ENCODE measurements around the gene SCFD2. TPM values are rescaled to one million over a fixed set of nuclear protein-coding genes. Genes with fewer than 3 reads are reported as not detected.

The SCFD2 gene
- total RNA-seq, 1 experiment from 2014 or later, result 36.6 TPM

DNA sequence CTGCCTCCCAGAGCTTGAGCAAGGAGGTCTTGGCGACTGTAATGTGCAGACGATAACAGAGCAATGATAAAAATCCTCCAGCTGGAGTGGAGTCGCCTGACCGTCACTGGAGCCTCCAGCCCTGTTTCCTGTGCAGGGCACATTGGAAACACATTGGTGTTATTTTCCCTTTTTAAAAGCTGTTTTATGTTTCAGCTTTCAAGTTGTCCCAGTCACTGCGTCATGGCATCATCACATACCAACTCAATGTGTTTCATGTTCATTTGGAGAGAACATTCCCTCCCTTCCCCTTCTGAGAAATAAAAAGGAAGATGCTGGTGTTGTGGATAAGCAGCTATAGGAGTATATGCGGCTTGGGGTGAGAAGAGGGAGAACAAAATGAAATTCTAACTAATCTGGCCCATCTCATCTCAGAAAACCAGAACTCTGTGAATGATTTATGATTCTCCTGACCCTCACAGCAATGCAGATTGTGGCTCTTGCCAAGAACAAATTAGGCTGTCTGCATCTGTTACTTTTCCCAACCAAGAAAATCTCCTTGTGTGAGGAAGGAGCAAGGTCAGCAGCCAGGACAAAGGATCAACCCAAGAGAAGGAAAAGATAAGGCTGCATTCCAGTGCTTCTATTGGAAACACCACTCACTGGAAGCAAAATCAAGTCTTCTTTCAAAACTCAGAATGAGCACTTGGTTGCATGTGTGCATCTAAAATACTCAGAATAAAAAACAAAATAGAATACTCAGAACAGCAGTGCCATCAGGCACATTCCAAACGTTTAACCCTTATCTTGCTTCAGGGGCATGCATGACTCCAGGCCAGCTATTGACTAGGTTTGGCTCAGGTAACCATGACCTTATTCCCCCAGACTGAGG, 369.4 kb downstream of the SCFD2 start:
- no peak for ATAC-seq
- Histone ChIP-seq H3K9me3 (ENCODE audit: low read length) (no peaks in the 10 kb centered on the region), H2AFZ (ENCODE audit: low read length) (no peak overlapping the region), H4K20me1 (ENCODE audit: low read length) (no peaks in the 10 kb centered on the region), H3K9ac (ENCODE audit: low read length) (no peak overlapping the region), H3K4me1 (ENCODE audit: insufficient read depth, low read length) (no peaks in the 10 kb centered on the region), H3K79me2 (ENCODE audit: low read length) (no peaks in the 10 kb centered on the region), H3K36me3 (ENCODE audit: low read depth, low read length) (no peaks in the 10 kb centered on the region), H3K9me2 (replicated peaks; ENCODE audit: low read length) (no peaks in the 10 kb centered on the region), H3K27me3 (ENCODE audit: low read length) (no peaks in the 10 kb centered on the region), H3K4me3 (ENCODE audit: low read length) (no peak overlapping the region), H3F3A (ENCODE audit: low read length, unreplicated experiment) (no peaks in the 10 kb centered on the region), H3K27ac (ENCODE audit: low read length) (no peak overlapping the region), H3K4me2 (ENCODE audit: low read length) (no peak overlapping the region)
- no peak for DNase-seq
- intact Hi-C loops (cut with micrococcal nuclease), result no loop called here
- ChIA-PET CTCF (no interaction called here), POLR2A (ENCODE audit: unreplicated experiment) (no interaction called here)
- BruUV-seq (replicated peaks), result no TSS peak
- TF ChIP-seq, protein P1, sequence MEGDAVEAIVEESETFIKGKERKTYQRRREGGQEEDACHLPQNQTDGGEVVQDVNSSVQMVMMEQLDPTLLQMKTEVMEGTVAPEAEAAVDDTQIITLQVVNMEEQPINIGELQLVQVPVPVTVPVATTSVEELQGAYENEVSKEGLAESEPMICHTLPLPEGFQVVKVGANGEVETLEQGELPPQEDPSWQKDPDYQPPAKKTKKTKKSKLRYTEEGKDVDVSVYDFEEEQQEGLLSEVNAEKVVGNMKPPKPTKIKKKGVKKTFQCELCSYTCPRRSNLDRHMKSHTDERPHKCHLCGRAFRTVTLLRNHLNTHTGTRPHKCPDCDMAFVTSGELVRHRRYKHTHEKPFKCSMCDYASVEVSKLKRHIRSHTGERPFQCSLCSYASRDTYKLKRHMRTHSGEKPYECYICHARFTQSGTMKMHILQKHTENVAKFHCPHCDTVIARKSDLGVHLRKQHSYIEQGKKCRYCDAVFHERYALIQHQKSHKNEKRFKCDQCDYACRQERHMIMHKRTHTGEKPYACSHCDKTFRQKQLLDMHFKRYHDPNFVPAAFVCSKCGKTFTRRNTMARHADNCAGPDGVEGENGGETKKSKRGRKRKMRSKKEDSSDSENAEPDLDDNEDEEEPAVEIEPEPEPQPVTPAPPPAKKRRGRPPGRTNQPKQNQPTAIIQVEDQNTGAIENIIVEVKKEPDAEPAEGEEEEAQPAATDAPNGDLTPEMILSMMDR (conservative IDR thresholded peaks at IDR 0.05; ENCODE audit: low read depth, low read length), result no peak
- TF ChIP-seq EZH2phosphoT487 (IDR thresholded peaks at IDR 0.05; ENCODE audit: borderline replicate concordance, low read length) (no peak), EZH2 (IDR thresholded peaks at IDR 0.05; ENCODE audit: low read length, unreplicated experiment) (no peak)

DNA sequence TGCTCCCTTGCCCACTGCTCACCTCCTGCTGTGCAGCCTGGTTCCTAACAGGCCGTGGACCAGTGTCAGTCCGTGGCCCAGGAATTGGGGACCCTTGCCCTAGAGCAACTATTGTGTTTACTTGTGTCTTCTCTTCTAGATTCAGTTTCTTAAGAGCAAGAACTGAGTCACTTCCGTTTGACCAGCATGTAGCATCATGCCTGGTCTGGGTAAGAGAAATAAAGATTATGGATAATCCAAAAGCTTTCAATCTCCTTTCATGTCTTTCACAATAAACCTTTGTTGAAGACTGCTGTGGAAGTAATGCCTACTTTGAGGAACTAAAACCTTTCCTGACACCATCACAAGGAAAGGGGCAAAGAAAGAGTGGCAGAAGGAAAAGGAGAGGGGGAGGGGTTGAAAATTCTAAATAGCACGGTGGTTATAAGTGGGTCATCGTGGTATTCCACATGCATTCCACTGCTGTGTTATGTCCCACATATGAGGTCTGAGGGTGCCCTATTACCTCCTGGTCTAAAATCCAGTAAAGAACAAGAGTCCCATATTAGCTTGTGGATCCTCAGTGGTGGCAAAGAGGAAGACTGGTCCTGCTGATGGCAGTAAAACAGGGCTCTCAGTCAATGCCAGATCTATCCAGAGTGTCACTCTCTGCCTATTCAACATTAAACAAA, 370.4 kb downstream of the SCFD2 start:
- ChIA-PET POLR2A (ENCODE audit: unreplicated experiment) (no interaction called here), CTCF (no interaction called here)
- DNase-seq (no peak), ATAC-seq (no peak)
- Histone ChIP-seq H3K27ac (ENCODE audit: low read length) (no peak overlapping the region), H3K9ac (ENCODE audit: low read length) (no peak overlapping the region), H2AFZ (ENCODE audit: low read length) (no peak overlapping the region), H4K20me1 (ENCODE audit: low read length) (no peaks in the 10 kb centered on the region), H3K4me1 (ENCODE audit: insufficient read depth, low read length) (no peaks in the 10 kb centered on the region), H3K36me3 (ENCODE audit: low read depth, low read length) (no peaks in the 10 kb centered on the region), H3K4me3 (ENCODE audit: low read length) (no peak overlapping the region), H3K79me2 (ENCODE audit: low read length) (no peaks in the 10 kb centered on the region), H3K27me3 (ENCODE audit: low read length) (no peaks in the 10 kb centered on the region), H3F3A (ENCODE audit: low read length, unreplicated experiment) (no peaks in the 10 kb centered on the region), H3K9me3 (ENCODE audit: low read length) (no peaks in the 10 kb centered on the region), H3K9me2 (replicated peaks; ENCODE audit: low read length) (no peaks in the 10 kb centered on the region), H3K4me2 (ENCODE audit: low read length) (no peak overlapping the region)
- BruUV-seq (replicated peaks), result no TSS peak
- TF ChIP-seq EZH2phosphoT487 (IDR thresholded peaks at IDR 0.05; ENCODE audit: borderline replicate concordance, low read length), result no peak
- no peak for TF ChIP-seq EZH2 (IDR thresholded peaks at IDR 0.05; ENCODE audit: low read length, unreplicated experiment)
- TF ChIP-seq, protein P1 (conservative IDR thresholded peaks at IDR 0.05; ENCODE audit: low read depth, low read length), result no peak
- intact Hi-C loops (cut with micrococcal nuclease), result no loop called here

DNA sequence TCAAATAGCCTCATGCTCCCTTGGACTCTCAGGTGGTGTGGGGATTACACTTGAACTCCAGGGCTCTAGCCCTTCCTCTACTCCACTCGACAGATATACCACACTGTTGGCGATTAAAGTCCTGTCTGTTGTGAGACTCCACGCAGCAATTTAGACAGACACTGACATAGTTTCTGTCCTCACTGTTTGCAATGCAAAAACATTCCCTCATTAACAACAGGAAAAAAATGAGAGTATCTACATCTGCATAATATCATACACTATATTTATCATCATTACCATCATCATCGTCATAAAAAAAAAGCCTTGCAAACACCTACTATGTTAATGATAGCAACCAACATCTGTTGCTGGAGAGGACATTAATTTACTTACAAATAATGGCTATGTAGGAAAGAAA, 371.3 kb downstream of the SCFD2 start:
- H3K27me3 ChIP-seq (ENCODE audit: low read length), result no peaks in the 10 kb centered on the region
- ChIA-PET POLR2A (ENCODE audit: unreplicated experiment) (no interaction called here), CTCF (no interaction called here)
- intact Hi-C loops (cut with micrococcal nuclease), result no loop called here
- BruUV-seq (replicated peaks), result no TSS peak
- H3K4me2 ChIP-seq (ENCODE audit: low read length), result no peak overlapping the region
- H3K27ac ChIP-seq (ENCODE audit: low read length), result no peak overlapping the region
- TF ChIP-seq, protein P1 (conservative IDR thresholded peaks at IDR 0.05; ENCODE audit: low read depth, low read length), result no peak
- TF ChIP-seq EZH2 (IDR thresholded peaks at IDR 0.05; ENCODE audit: low read length, unreplicated experiment), result no peak
- TF ChIP-seq EZH2phosphoT487 (IDR thresholded peaks at IDR 0.05; ENCODE audit: borderline replicate concordance, low read length), result no peak
- H3K36me3 ChIP-seq (ENCODE audit: low read depth, low read length), result no peaks in the 10 kb centered on the region
- no peaks in the 10 kb centered on the region for H3K79me2 ChIP-seq (ENCODE audit: low read length)
- H3K9ac ChIP-seq (ENCODE audit: low read length), result no peak overlapping the region
- no peaks in the 10 kb centered on the region for H3K9me2 ChIP-seq (replicated peaks; ENCODE audit: low read length)
- no peak overlapping the region for H3K4me3 ChIP-seq (ENCODE audit: low read length)
- DNase-seq, result no peak
- H3F3A ChIP-seq (ENCODE audit: low read length, unreplicated experiment), result no peaks in the 10 kb centered on the region
- no peak for ATAC-seq
- H4K20me1 ChIP-seq (ENCODE audit: low read length), result no peaks in the 10 kb centered on the region
- no peaks in the 10 kb centered on the region for H3K4me1 ChIP-seq (ENCODE audit: insufficient read depth, low read length)
- no peak overlapping the region for H2AFZ ChIP-seq (ENCODE audit: low read length)
- no peaks in the 10 kb centered on the region for H3K9me3 ChIP-seq (ENCODE audit: low read length)

All from PC-3 (cell line).